ENCODE measurements around the gene LIMK2.

The LIMK2 gene

DNA sequence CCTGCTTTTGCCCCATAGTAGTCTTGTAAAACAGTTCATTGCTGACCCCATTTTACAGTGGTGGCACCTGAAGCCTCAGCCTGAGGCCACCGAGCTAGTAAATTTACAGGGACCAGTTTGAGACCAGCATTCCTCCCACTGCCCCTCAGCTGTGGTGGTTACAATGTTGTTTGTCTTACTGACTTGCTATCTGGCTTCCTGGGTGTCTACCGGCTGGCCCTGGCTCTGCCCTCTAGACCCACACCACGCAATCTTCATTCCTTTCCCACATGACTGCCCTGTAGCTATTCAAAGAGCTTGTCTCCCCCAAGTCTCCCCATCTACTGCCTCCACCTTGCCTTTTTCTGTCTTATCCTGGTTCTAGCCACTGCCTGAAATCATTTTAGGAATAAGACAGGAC, 59.4 kb downstream of the LIMK2 start:
- Mint-ChIP-seq H3K27ac (peak overlapping the region; percentile 94), H3K4me3 (no peak overlapping the region), H3K4me1 (peaks cover 68% of the 10 kb centered on the region), H3K27me3 (no peaks in the 10 kb centered on the region), H3K36me3 (peaks cover 10% of the 10 kb centered on the region), H3K9me3 (no peaks in the 10 kb centered on the region)

- peaks cover 71% of the 10 kb centered on the region for H3K4me1 Mint-ChIP-seq
- H3K27me3 Mint-ChIP-seq: no peaks in the 10 kb centered on the region
- H3K4me3 Mint-ChIP-seq: no peak overlapping the region
- H3K9me3 Mint-ChIP-seq: no peaks in the 10 kb centered on the region
- H3K36me3 Mint-ChIP-seq: peaks cover 10% of the 10 kb centered on the region
- H3K27ac Mint-ChIP-seq: peak overlapping the region; percentile 72
Measured at GRCh38 chr22:31272522-31273446, 60.7 kb downstream of the LIMK2 start.

DNA sequence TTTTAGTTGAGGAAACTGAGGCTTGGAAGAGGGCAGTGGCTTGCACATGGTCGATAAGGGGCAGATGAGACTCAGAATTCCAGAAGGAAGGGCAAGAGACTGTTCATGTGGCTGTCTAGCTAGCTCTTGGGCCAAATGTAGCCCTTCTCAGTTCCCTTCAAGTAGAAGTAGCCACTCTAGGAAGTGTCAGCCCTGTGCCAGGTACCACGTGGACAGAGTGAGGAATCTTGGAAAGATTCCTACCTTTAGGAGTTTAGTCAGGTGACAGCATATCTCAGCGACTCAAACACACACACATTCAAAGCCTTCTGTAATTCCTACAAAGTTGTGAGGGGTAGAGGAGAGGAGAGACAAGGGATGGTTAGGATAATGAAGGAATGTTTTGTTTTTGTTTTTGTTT, 61.9 kb downstream of the LIMK2 start:
- Mint-ChIP-seq H3K27ac (peak overlapping the region; percentile 96), H3K27me3 (no peaks in the 10 kb centered on the region), H3K4me3 (no peak overlapping the region), H3K9me3 (no peaks in the 10 kb centered on the region), H3K4me1 (peaks cover 79% of the 10 kb centered on the region), H3K36me3 (peaks cover 4% of the 10 kb centered on the region)

DNA sequence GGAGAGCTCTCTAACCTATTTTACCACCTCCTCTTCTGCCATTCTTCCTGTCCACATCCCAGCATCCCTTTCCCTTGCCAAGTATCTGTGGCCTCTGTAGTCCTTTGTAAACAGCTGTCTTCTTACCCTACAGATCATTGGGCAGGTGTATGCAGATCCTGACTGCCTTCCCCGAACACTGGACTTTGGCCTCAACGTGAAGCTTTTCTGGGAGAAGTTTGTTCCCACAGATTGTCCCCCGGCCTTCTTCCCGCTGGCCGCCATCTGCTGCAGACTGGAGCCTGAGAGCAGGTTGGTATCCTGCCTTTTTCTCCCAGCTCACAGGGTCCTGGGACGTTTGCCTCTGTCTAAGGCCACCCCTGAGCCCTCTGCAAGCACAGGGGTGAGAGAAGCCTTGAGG, 62.9 kb downstream of the LIMK2 start:
- H3K9me3 Mint-ChIP-seq: no peaks in the 10 kb centered on the region
- peaks cover 4% of the 10 kb centered on the region for H3K36me3 Mint-ChIP-seq
- H3K4me3 Mint-ChIP-seq: no peak overlapping the region
- no peaks in the 10 kb centered on the region for H3K27me3 Mint-ChIP-seq
- H3K4me1 Mint-ChIP-seq: peaks cover 83% of the 10 kb centered on the region
- peak overlapping the region; percentile 44 for H3K27ac Mint-ChIP-seq

- Mint-ChIP-seq H3K4me3 (no peak overlapping the region), H3K9me3 (no peaks in the 10 kb centered on the region), H3K36me3 (peaks cover 9% of the 10 kb centered on the region), H3K4me1 (peaks cover 83% of the 10 kb centered on the region), H3K27me3 (no peaks in the 10 kb centered on the region), H3K27ac (peak overlapping the region; percentile 44)
Measured at GRCh38 chr22:31275576-31275975, 63.5 kb downstream of the LIMK2 start.

DNA sequence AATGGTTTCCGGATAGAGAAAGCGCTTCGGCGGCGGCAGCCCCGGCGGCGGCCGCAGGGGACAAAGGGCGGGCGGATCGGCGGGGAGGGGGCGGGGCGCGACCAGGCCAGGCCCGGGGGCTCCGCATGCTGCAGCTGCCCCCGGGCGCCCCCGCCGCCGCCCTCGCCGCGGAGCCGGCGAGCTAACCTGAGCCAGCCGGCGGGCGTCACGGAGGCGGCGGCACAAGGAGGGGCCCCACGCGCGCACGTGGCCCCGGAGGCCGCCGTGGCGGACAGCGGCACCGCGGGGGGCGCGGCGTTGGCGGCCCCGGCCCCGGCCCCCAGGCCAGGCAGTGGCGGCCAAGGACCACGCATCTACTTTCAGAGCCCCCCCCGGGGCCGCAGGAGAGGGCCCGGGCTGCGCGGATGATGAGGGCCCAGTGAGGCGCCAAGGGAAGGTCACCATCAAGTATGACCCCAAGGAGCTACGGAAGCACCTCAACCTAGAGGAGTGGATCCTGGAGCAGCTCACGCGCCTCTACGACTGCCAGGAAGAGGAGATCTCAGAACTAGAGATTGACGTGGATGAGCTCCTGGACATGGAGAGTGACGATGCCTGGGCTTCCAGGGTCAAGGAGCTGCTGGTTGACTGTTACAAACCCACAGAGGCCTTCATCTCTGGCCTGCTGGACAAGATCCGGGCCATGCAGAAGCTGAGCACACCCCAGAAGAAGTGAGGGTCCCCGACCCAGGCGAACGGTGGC, 64.5 kb downstream of the LIMK2 start:
- H3K4me3 Mint-ChIP-seq: peak overlapping the region; percentile 7
- H3K27me3 Mint-ChIP-seq: no peaks in the 10 kb centered on the region
- H3K4me1 Mint-ChIP-seq: peaks cover 83% of the 10 kb centered on the region
- peaks cover 10% of the 10 kb centered on the region for H3K36me3 Mint-ChIP-seq
- peak overlapping the region; percentile 70 for H3K27ac Mint-ChIP-seq
- no peaks in the 10 kb centered on the region for H3K9me3 Mint-ChIP-seq

DNA sequence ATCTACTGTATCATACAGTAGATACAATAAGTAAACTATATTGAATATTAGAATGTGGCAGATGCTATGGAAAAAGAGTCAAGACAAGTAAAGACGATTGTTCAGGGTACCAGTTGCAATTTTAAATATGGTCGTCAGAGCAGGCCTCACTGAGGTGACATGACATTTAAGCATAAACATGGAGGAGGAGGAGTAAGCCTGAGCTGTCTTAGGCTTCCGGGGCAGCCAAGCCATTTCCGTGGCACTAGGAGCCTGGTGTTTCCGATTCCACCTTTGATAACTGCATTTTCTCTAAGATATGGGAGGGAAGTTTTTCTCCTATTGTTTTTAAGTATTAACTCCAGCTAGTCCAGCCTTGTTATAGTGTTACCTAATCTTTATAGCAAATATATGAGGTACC, 65.6 kb downstream of the LIMK2 start:
- H3K36me3 Mint-ChIP-seq: peaks cover 13% of the 10 kb centered on the region
- no peaks in the 10 kb centered on the region for H3K9me3 Mint-ChIP-seq
- peaks cover 83% of the 10 kb centered on the region for H3K4me1 Mint-ChIP-seq
- peak overlapping the region; percentile 88 for H3K27ac Mint-ChIP-seq
- H3K27me3 Mint-ChIP-seq: no peaks in the 10 kb centered on the region
- H3K4me3 Mint-ChIP-seq: no peak overlapping the region

- H3K9me3 Mint-ChIP-seq: no peaks in the 10 kb centered on the region
- no peak overlapping the region for H3K4me3 Mint-ChIP-seq
- peaks cover 13% of the 10 kb centered on the region for H3K36me3 Mint-ChIP-seq
- peak overlapping the region; percentile 88 for H3K27ac Mint-ChIP-seq
- H3K27me3 Mint-ChIP-seq: no peaks in the 10 kb centered on the region
- peaks cover 83% of the 10 kb centered on the region for H3K4me1 Mint-ChIP-seq
Measured at GRCh38 chr22:31278151-31278621, 66.1 kb downstream of the LIMK2 start.

DNA sequence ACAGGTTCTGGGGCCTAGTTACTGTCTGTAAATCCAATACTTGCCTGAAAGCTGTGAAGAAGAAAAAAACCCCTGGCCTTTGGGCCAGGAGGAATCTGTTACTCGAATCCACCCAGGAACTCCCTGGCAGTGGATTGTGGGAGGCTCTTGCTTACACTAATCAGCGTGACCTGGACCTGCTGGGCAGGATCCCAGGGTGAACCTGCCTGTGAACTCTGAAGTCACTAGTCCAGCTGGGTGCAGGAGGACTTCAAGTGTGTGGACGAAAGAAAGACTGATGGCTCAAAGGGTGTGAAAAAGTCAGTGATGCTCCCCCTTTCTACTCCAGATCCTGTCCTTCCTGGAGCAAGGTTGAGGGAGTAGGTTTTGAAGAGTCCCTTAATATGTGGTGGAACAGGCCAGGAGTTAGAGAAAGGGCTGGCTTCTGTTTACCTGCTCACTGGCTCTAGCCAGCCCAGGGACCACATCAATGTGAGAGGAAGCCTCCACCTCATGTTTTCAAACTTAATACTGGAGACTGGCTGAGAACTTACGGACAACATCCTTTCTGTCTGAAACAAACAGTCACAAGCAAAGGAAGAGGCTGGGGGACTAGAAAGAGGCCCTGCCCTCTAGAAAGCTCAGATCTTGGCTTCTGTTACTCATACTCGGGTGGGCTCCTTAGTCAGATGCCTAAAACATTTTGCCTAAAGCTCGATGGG, 66.7 kb downstream of the LIMK2 start:
- Mint-ChIP-seq H3K27ac (peak overlapping the region; percentile 88), H3K9me3 (no peaks in the 10 kb centered on the region), H3K4me3 (peak overlapping the region; percentile 41), H3K27me3 (no peaks in the 10 kb centered on the region), H3K36me3 (peaks cover 13% of the 10 kb centered on the region), H3K4me1 (peaks cover 86% of the 10 kb centered on the region)

GRCh38 chr22:31279327-31279669, 67.2 kb downstream of the LIMK2 start:
- Mint-ChIP-seq H3K4me3 (peak overlapping the region; percentile 3), H3K36me3 (peaks cover 11% of the 10 kb centered on the region), H3K4me1 (peaks cover 87% of the 10 kb centered on the region), H3K9me3 (no peaks in the 10 kb centered on the region), H3K27ac (peak overlapping the region; percentile 88), H3K27me3 (no peaks in the 10 kb centered on the region)

- H3K4me3 Mint-ChIP-seq: peak overlapping the region; percentile 3
- H3K27ac Mint-ChIP-seq: peak overlapping the region; percentile 88
- no peaks in the 10 kb centered on the region for H3K9me3 Mint-ChIP-seq
- H3K4me1 Mint-ChIP-seq: peaks cover 88% of the 10 kb centered on the region
- peaks cover 11% of the 10 kb centered on the region for H3K36me3 Mint-ChIP-seq
- H3K27me3 Mint-ChIP-seq: no peaks in the 10 kb centered on the region
Measured at GRCh38 chr22:31279821-31280505, 67.9 kb downstream of the LIMK2 start.

DNA sequence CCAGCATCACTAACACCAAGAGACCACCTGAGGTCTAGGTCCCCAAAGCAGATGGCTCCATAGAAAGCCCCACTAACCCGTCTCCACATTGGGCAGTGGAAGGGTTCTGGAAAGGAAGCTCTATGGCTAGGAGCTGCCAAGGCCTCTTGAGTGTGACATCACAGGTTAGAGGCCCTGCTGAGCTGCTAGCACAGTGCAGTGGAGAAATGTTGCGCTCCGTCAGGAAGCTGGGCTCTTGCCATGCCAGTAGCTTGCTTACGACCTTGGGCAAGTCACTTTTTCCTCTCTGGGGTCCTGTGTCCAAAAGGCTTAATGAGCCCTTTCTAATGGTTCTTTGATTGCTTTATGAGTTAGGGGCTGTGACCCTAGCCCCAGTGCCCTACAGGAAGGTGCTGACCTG, 69.6 kb downstream of the LIMK2 start:
- H3K9me3 Mint-ChIP-seq: no peaks in the 10 kb centered on the region
- no peaks in the 10 kb centered on the region for H3K27me3 Mint-ChIP-seq
- peaks cover 93% of the 10 kb centered on the region for H3K4me1 Mint-ChIP-seq
- H3K36me3 Mint-ChIP-seq: peaks cover 9% of the 10 kb centered on the region
- H3K4me3 Mint-ChIP-seq: peak overlapping the region; percentile 49
- peak overlapping the region; percentile 81 for H3K27ac Mint-ChIP-seq

- H3K4me3 Mint-ChIP-seq: no peak overlapping the region
- no peaks in the 10 kb centered on the region for H3K9me3 Mint-ChIP-seq
- H3K4me1 Mint-ChIP-seq: peaks cover 99% of the 10 kb centered on the region
- no peaks in the 10 kb centered on the region for H3K27me3 Mint-ChIP-seq
- peaks cover 9% of the 10 kb centered on the region for H3K36me3 Mint-ChIP-seq
- peak overlapping the region; percentile 91 for H3K27ac Mint-ChIP-seq
Measured at GRCh38 chr22:31282748-31283468, 70.8 kb downstream of the LIMK2 start.

DNA sequence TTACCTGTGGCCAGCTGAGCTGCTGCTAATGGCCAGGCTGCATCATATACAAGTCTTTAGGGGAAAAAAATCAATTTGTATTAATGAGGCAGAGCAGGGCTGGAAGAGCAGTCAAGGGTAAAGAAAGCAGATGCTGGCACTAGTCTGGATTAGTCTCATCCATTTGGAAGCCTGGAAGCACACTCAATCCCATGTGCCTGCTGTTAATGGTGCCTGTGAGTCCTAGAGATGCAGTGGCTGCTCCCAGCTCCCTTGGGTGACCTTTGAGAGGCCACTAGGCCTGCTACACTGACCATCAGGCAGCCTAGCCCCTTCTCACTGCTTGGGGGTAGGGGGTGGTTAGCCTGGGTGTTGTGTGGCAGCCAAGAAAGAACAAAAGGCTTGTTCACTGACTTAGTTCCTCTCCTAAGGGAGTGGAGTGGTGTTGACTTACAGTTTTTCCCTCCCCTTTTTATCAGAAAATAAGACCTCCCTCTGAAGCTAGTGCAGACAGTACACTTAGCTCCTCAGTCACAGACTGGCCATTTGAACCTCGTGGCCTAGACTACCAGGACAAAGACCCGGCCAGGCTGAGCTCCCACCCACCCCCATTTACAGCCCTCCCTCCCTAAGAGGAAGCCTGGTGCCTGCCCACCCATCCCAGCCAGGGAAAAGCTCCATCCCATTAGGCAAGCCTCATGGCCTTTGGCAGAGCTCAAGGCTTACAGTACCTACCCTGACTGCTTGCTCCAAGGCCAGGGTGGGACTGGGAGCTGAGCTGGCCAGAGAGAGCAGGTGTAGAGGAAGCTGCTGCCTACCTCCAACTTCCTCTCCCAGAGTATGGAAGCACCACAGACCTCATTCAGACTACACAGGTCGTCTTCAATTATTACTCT, 72.4 kb downstream of the LIMK2 start:
- Mint-ChIP-seq H3K27ac (peak overlapping the region; percentile 94), H3K4me3 (peak overlapping the region; percentile 67), H3K27me3 (no peaks in the 10 kb centered on the region), H3K4me1 (peaks cover 99% of the 10 kb centered on the region), H3K36me3 (peaks cover 11% of the 10 kb centered on the region), H3K9me3 (no peaks in the 10 kb centered on the region)
